Endodermal cell (in vitro differentiated cells): Measurements from ENCODE around the gene ANKRD10. TPM values are rescaled to one million over a fixed set of nuclear protein-coding genes. Genes with fewer than 3 reads are reported as not detected.

Source experiments
- DNase-seq: peaks from one replicate; pipeline ENCODE4 v3.0.0-alpha.2; 2017
- H3K27ac ChIP-seq: 2 replicates; pipeline ENCODE4 v1.5.1; 2013; ENCODE audit warnings: mild to moderate bottlenecking, low read depth, low read length, moderate library complexity
- H3K27me3 ChIP-seq: 2 replicates; pipeline ENCODE4 v1.6.1; 2013; ENCODE audit warnings: mild to moderate bottlenecking, low read length, moderate library complexity; ENCODE audit not compliant: insufficient read depth, control insufficient read depth, poor library complexity, severe bottlenecking
- H3K36me3 ChIP-seq: 2 replicates; pipeline ENCODE4 v1.7.0; 2013; ENCODE audit warnings: mild to moderate bottlenecking, low read length, moderate library complexity; ENCODE audit not compliant: control insufficient read depth, insufficient read depth
- H3K4me1 ChIP-seq: one replicate; pipeline ENCODE4 v1.7.0; 2013; ENCODE audit warnings: low read length; ENCODE audit not compliant: control insufficient read depth, insufficient read depth
- H3K4me3 ChIP-seq: 2 replicates; pipeline ENCODE4 v1.5.1; 2013; ENCODE audit warnings: mild to moderate bottlenecking, low read length, moderate library complexity
- H3K9ac ChIP-seq: 2 replicates; pipeline ENCODE4 v1.6.1; 2013; ENCODE audit warnings: mild to moderate bottlenecking, low read length, moderate library complexity; ENCODE audit not compliant: poor library complexity, severe bottlenecking; ENCODE audit errors: extremely low read depth
- H3K9me3 ChIP-seq: 2 replicates; pipeline ENCODE4 v1.6.1; 2013; ENCODE audit warnings: mild to moderate bottlenecking, low read length, moderate library complexity; ENCODE audit not compliant: control insufficient read depth
- H3K27ac Mint-ChIP-seq: 2 replicates; pipeline ENCODE4 v1.8.0; 2020; ENCODE audit warnings: mixed read lengths
- H3K27me3 Mint-ChIP-seq: 2 replicates; pipeline ENCODE4 v1.8.0; 2021; ENCODE audit warnings: mild to moderate bottlenecking, mixed read lengths; ENCODE audit not compliant: insufficient read depth
- H3K36me3 Mint-ChIP-seq: 2 replicates; pipeline ENCODE4 v1.8.0; 2020; ENCODE audit warnings: low read depth, mixed read lengths
- H3K4me1 Mint-ChIP-seq: 2 replicates; pipeline ENCODE4 v1.8.0; 2020; ENCODE audit warnings: mixed read lengths
- H3K4me3 Mint-ChIP-seq: 2 replicates; pipeline ENCODE4 v1.8.0; 2020; ENCODE audit warnings: mild to moderate bottlenecking, moderate library complexity, mixed read lengths
- H3K9me3 Mint-ChIP-seq: 2 replicates; pipeline ENCODE4 v1.8.0; 2020; ENCODE audit warnings: mild to moderate bottlenecking, mixed read lengths
- CTCF ChIP-seq: fragments of 200-600 bp; sonication (generic); conservative IDR thresholded peaks from 2 replicates; pipeline ENCODE4 v1.5.0; 2021; ENCODE audit warnings: antibody characterized with exemption, mild to moderate bottlenecking
- WGBS, 2 experiments: methylation state at CpG; one replicate each; pipeline versions ENCODE4 v1.1.5 to v1.1.7; 2013; ENCODE audit warnings: missing lambda C conversion rate in 2 of 2, mixed read lengths in 1 of 2; ENCODE audit not compliant: insufficient coverage in 1 of 2, insufficient read length in 1 of 2; 5-methylcytosine and 5-hydroxymethylcytosine counted together
- total RNA-seq, 2 donors: library from RNA; stranded (reverse); fragmentation: NEBNext Ultra II Directional in 1 of 2; extraction: Animal tissue kit (Norgen Biotek cat#: 25700) in 1 of 2; gene quantifications; 2 replicates in 1 of 2; 3 replicates in 1 of 2; pipeline ENCODE4 v1.2.1, GENCODE V29; 2021

ANKRD10 gene
- total RNA-seq, 2 donors from 2014 or later, result 148 to 182 TPM

DNA sequence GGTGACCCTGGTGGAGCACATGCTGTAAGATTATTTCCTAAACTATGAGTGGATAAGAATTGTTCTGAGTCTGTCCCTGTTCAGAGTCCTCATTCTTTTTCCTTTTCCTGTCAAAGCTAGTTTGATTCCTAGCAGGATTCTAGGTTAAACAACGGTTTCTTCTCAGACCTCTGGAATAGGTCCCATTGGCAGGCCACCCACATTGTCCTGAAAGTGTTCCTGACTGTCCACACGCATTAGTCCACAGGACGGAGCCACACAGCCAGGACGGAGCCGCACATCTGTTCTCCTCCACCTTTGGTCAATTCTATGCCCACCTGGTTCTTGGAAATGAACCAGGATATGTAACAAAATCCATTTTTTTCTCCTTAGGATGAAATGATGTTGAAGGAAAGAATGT lies 46.1 kb downstream of the ANKRD10 start:
- Histone ChIP-seq H3K36me3 (no peaks in the 10 kb centered on the region), H3K9me3 (no peaks in the 10 kb centered on the region), H3K4me1 (no peaks in the 10 kb centered on the region), H3K27ac (no peak overlapping the region), H3K9ac (no peak overlapping the region), H3K4me3 (no peak overlapping the region), H3K27me3 (no peaks in the 10 kb centered on the region)
- no peaks in the 10 kb centered on the region for H3K36me3 Mint-ChIP-seq
- no peak overlapping the region for H3K27ac Mint-ChIP-seq
- peaks cover 6% of the 10 kb centered on the region for H3K4me1 Mint-ChIP-seq
- no peaks in the 10 kb centered on the region for H3K9me3 Mint-ChIP-seq
- WGBS, 2 experiments, result 89% methylated on average over 5 of the region's 5 CpGs; no CpG with 5 or more reads in 1 of the 2 experiments
- no peak for TF ChIP-seq CTCF
- DNase-seq, result peak; percentile 15
- H3K4me3 Mint-ChIP-seq, result no peak overlapping the region
- peaks cover 18% of the 10 kb centered on the region for H3K27me3 Mint-ChIP-seq

DNA sequence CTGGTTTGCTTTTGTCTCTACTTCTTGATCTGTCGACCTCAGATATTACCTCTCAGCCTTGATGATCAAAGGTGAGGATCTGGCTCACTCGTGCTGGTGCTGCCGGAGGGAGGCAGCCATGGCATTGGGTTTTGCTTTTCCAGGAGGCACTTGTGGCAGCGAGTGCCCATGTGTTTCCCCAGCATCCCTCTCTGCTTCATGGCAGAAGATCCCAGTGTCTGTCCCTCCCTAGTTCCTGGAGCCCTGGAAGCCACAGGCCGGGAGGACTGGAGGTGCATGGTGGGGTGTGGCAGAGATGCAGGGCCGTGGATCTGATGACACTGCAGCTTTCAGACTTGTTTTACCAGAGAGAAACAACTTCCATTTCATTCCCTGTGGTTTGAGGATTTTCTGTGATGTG lies 47.5 kb downstream of the ANKRD10 start:
- no peak for TF ChIP-seq CTCF

GRCh38 chr13:110866491-110867170 lies 48.2 kb downstream of the ANKRD10 start:
- Mint-ChIP-seq H3K36me3 (no peaks in the 10 kb centered on the region), H3K9me3 (no peaks in the 10 kb centered on the region), H3K27me3 (peaks cover 15% of the 10 kb centered on the region), H3K4me1 (peaks cover 6% of the 10 kb centered on the region), H3K4me3 (no peak overlapping the region), H3K27ac (no peak overlapping the region)
- H3K9me3 ChIP-seq, result no peaks in the 10 kb centered on the region
- 94 to 95% methylated on average over 7 to 11 of the region's 11 CpGs for WGBS, 2 experiments
- H3K36me3 ChIP-seq, result no peaks in the 10 kb centered on the region
- no peaks in the 10 kb centered on the region for H3K4me1 ChIP-seq
- no peaks in the 10 kb centered on the region for H3K27me3 ChIP-seq
- no peak for TF ChIP-seq CTCF
- no peak overlapping the region for H3K27ac ChIP-seq
- DNase-seq, result no peak
- H3K9ac ChIP-seq, result no peak overlapping the region
- no peak overlapping the region for H3K4me3 ChIP-seq

More for the DNA sequence above, 47.5 kb downstream of the ANKRD10 start:
- no peaks in the 10 kb centered on the region for H3K27me3 ChIP-seq
- WGBS, 2 experiments, result 86 to 93% methylated on average over 4 to 6 of the region's 6 CpGs
- H3K9ac ChIP-seq, result no peak overlapping the region
- H3K4me1 Mint-ChIP-seq, result peaks cover 6% of the 10 kb centered on the region
- no peaks in the 10 kb centered on the region for H3K36me3 ChIP-seq
- no peaks in the 10 kb centered on the region for H3K4me1 ChIP-seq
- H3K36me3 Mint-ChIP-seq, result no peaks in the 10 kb centered on the region
- peak; percentile 29 for DNase-seq
- no peaks in the 10 kb centered on the region for H3K9me3 ChIP-seq
- no peak overlapping the region for H3K4me3 Mint-ChIP-seq
- no peak overlapping the region for H3K4me3 ChIP-seq
- no peaks in the 10 kb centered on the region for H3K9me3 Mint-ChIP-seq
- H3K27me3 Mint-ChIP-seq, result peaks cover 15% of the 10 kb centered on the region
- H3K27ac Mint-ChIP-seq, result no peak overlapping the region
- no peak overlapping the region for H3K27ac ChIP-seq
